GM23338 (cell line): Measurements from ENCODE around the gene CBLL2. TPM values are rescaled to one million over a fixed set of nuclear protein-coding genes. Genes with fewer than 3 reads are reported as not detected.

Experiments used
- EZH2phosphoT487 ChIP-seq: fragments of 200-600 bp; sonication (generic); IDR thresholded peaks from one replicate; pipeline ENCODE4 v1.8.1; 2018; ENCODE audit warnings: antibody characterized with exemption; ENCODE audit not compliant: unreplicated experiment
- STAT1 ChIP-seq: IDR thresholded peaks from one replicate; pipeline ENCODE4 v1.6.1; 2016; ENCODE audit warnings: antibody characterized with exemption; ENCODE audit not compliant: unreplicated experiment
- polyA plus RNA-seq: library from polyadenylated mRNA; unstranded; fragments of >200 nt; fragmentation: Nextera tagmentation; extraction: Ambion mirVana; gene quantifications from 2 replicates; pipeline ENCODE4 v1.2.1, GENCODE V29; 2016
- total RNA-seq: library from RNA; depleted of rRNA; stranded (reverse); fragments of >200 nt; shearing (Covaris generic); gene quantifications from 2 replicates; pipeline ENCODE4 v1.2.3, GENCODE V29; 2014
- TF ChIP-seq, protein P1 (sequence below): fragments of 250-450 bp; sonication (Bioruptor Pico); IDR thresholded peaks from 2 replicates; pipeline ENCODE4 v1.5.0; 2020; ENCODE audit warnings: mild to moderate bottlenecking, moderate library complexity
- TF ChIP-seq, protein P2 (sequence below): IDR thresholded peaks from one replicate; pipeline ENCODE4 v1.6.1; 2018; ENCODE audit warnings: antibody characterized with exemption; ENCODE audit not compliant: unreplicated experiment
- TF ChIP-seq, protein P3 (sequence below), 2 experiments: fragments of 200-600 bp in 1 of 2; sonication (generic) in 1 of 2; conservative IDR thresholded peaks; 2 replicates each; pipeline versions ENCODE4 v1.5.1 to v1.6.1; 2016 to 2017; ENCODE audit warnings: antibody characterized with exemption in 2 of 2, low read depth in 2 of 2, mild to moderate bottlenecking in 2 of 2, moderate library complexity in 1 of 2

CBLL2 gene
- total and polyA plus RNA-seq, 2 experiments from 2014 or later = not detected

DNA sequence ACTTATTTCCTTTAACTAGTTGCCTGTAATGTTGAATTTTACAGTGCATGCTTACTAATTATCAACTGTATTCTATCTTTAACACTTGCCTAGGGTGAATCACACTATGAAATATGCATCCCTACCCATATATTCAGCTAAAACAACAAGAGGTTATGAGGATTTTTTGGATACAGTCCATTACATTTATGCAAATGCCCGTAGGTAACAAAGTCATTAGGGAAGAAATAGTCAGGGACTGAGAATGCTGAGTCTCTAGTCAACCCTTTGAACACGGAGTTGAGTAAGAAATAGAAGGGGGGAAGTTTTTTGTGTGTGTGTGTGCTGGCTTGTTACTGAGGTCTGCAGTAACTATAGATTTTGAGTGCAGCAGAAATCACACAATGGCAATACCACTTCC, 26.1 kb upstream of the CBLL2 start (continued):
- TF ChIP-seq, protein P1, sequence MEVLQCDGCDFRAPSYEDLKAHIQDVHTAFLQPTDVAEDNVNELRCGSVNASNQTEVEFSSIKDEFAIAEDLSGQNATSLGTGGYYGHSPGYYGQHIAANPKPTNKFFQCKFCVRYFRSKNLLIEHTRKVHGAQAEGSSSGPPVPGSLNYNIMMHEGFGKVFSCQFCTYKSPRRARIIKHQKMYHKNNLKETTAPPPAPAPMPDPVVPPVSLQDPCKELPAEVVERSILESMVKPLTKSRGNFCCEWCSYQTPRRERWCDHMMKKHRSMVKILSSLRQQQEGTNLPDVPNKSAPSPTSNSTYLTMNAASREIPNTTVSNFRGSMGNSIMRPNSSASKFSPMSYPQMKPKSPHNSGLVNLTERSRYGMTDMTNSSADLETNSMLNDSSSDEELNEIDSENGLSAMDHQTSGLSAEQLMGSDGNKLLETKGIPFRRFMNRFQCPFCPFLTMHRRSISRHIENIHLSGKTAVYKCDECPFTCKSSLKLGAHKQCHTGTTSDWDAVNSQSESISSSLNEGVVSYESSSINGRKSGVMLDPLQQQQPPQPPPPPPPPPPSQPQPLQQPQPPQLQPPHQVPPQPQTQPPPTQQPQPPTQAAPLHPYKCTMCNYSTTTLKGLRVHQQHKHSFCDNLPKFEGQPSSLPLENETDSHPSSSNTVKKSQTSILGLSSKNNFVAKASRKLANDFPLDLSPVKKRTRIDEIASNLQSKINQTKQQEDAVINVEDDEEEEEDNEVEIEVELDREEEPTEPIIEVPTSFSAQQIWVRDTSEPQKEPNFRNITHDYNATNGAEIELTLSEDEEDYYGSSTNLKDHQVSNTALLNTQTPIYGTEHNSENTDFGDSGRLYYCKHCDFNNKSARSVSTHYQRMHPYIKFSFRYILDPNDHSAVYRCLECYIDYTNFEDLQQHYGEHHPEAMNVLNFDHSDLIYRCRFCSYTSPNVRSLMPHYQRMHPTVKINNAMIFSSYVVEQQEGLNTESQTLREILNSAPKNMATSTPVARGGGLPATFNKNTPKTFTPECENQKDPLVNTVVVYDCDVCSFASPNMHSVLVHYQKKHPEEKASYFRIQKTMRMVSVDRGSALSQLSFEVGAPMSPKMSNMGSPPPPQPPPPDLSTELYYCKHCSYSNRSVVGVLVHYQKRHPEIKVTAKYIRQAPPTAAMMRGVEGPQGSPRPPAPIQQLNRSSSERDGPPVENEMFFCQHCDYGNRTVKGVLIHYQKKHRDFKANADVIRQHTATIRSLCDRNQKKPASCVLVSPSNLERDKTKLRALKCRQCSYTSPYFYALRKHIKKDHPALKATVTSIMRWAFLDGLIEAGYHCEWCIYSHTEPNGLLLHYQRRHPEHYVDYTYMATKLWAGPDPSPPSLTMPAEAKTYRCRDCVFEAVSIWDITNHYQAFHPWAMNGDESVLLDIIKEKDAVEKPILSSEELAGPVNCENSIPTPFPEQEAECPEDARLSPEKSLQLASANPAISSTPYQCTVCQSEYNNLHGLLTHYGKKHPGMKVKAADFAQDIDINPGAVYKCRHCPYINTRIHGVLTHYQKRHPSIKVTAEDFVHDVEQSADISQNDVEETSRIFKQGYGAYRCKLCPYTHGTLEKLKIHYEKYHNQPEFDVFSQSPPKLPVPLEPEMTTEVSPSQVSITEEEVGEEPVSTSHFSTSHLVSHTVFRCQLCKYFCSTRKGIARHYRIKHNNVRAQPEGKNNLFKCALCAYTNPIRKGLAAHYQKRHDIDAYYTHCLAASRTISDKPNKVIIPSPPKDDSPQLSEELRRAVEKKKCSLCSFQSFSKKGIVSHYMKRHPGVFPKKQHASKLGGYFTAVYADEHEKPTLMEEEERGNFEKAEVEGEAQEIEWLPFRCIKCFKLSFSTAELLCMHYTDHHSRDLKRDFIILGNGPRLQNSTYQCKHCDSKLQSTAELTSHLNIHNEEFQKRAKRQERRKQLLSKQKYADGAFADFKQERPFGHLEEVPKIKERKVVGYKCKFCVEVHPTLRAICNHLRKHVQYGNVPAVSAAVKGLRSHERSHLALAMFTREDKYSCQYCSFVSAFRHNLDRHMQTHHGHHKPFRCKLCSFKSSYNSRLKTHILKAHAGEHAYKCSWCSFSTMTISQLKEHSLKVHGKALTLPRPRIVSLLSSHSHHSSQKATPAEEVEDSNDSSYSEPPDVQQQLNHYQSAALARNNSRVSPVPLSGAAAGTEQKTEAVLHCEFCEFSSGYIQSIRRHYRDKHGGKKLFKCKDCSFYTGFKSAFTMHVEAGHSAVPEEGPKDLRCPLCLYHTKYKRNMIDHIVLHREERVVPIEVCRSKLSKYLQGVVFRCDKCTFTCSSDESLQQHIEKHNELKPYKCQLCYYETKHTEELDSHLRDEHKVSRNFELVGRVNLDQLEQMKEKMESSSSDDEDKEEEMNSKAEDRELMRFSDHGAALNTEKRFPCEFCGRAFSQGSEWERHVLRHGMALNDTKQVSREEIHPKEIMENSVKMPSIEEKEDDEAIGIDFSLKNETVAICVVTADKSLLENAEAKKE = no peak
- no peak for TF ChIP-seq STAT1
- TF ChIP-seq, protein P2, sequence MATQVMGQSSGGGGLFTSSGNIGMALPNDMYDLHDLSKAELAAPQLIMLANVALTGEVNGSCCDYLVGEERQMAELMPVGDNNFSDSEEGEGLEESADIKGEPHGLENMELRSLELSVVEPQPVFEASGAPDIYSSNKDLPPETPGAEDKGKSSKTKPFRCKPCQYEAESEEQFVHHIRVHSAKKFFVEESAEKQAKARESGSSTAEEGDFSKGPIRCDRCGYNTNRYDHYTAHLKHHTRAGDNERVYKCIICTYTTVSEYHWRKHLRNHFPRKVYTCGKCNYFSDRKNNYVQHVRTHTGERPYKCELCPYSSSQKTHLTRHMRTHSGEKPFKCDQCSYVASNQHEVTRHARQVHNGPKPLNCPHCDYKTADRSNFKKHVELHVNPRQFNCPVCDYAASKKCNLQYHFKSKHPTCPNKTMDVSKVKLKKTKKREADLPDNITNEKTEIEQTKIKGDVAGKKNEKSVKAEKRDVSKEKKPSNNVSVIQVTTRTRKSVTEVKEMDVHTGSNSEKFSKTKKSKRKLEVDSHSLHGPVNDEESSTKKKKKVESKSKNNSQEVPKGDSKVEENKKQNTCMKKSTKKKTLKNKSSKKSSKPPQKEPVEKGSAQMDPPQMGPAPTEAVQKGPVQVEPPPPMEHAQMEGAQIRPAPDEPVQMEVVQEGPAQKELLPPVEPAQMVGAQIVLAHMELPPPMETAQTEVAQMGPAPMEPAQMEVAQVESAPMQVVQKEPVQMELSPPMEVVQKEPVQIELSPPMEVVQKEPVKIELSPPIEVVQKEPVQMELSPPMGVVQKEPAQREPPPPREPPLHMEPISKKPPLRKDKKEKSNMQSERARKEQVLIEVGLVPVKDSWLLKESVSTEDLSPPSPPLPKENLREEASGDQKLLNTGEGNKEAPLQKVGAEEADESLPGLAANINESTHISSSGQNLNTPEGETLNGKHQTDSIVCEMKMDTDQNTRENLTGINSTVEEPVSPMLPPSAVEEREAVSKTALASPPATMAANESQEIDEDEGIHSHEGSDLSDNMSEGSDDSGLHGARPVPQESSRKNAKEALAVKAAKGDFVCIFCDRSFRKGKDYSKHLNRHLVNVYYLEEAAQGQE = no peak
- TF ChIP-seq, protein P3, sequence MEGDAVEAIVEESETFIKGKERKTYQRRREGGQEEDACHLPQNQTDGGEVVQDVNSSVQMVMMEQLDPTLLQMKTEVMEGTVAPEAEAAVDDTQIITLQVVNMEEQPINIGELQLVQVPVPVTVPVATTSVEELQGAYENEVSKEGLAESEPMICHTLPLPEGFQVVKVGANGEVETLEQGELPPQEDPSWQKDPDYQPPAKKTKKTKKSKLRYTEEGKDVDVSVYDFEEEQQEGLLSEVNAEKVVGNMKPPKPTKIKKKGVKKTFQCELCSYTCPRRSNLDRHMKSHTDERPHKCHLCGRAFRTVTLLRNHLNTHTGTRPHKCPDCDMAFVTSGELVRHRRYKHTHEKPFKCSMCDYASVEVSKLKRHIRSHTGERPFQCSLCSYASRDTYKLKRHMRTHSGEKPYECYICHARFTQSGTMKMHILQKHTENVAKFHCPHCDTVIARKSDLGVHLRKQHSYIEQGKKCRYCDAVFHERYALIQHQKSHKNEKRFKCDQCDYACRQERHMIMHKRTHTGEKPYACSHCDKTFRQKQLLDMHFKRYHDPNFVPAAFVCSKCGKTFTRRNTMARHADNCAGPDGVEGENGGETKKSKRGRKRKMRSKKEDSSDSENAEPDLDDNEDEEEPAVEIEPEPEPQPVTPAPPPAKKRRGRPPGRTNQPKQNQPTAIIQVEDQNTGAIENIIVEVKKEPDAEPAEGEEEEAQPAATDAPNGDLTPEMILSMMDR (conservative IDR thresholded peaks at IDR 0.05; ENCODE audit: low read depth in 2 of 2) = no peak
- no peak for TF ChIP-seq EZH2phosphoT487
